ENCODE data around the gene DUT.

- no peak for TF ChIP-seq CTCF (IDR thresholded peaks at IDR 0.05; ENCODE audit: insufficient read depth, low read depth, low read length)
- TF ChIP-seq EZH2 (IDR thresholded peaks at IDR 0.05; ENCODE audit: insufficient read depth, low read length), result no peak
Measured at GRCh38 chr15:48333540-48333939, 2.3 kb downstream of the DUT start.
